G401 (cell line): ENCODE measurements around the gene FAM107B. TPM values are rescaled to one million over a fixed set of nuclear protein-coding genes. Genes with fewer than 3 reads are reported as not detected.

Experiments used
- DNase-seq: peaks from one replicate; pipeline ENCODE4 v3.0.0-alpha.2; 2015; ENCODE audit warnings: low spot score
- in situ Hi-C: cut with HindIII; loops from 2 replicates; pipeline ENCODE4 v1.10.0; 2016; ENCODE audit warnings: low sequenced_read_pairs, mixed read lengths
- total RNA-seq: library from RNA; depleted of rRNA; stranded (reverse); fragments of >200 nt; shearing (Covaris generic); gene quantifications from 2 replicates; pipeline ENCODE4 v1.2.3, GENCODE V29; 2014

FAM107B gene
- total RNA-seq, 1 experiment from 2014 or later = 44.6 TPM

DNA sequence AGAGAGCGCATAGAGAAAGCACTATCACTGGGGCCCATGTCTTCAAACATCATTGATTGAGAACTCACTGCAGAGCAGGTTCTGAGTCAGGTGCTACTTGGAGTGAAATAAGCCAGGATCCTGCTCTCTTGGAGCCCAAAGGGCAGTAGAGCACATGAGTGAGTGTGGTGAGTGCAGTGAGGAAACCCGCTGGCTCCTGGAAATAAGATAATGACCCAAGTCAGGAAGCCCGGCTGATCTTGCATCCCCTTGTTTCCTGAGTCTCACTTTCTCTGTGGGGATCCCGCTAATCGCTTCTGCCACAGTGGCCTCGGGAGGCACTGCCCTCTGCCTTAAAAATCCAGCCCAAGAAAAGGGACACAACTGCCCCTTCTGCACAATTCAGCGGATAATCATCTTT is 7.1 kb upstream of the FAM107B start:
- in situ Hi-C loops = no loop called here
- DNase-seq = no peak

GRCh38 chr10:14779001-14779651 is 4.4 kb upstream of the FAM107B start:
- in situ Hi-C loops = no loop called here
- no peak for DNase-seq

DNA sequence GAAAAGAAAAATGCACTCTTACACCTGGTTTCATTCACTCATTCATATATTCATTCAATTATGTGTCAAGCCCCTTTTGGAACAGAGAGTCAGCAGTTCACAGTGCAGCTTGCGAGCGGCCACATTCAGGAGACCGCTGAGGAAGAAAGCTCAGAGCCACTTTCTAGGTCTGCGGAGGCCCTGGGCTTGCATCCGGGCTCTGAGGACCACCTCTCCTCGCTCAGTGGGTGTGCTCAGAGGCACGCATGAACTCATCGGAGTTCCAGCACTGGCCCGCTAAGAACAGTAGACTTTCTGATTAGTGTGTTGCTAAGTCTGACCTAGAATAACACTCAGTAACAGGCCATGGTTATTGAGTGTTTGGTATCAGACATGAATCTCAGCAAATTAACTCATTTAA is 1.8 kb upstream of the FAM107B start:
- in situ Hi-C loops = no loop called here
- no peak for DNase-seq

GRCh38 chr10:14775656-14776055 is 959 bp upstream of the FAM107B start:
- DNase-seq = no peak
- in situ Hi-C loops = no loop called here

DNA sequence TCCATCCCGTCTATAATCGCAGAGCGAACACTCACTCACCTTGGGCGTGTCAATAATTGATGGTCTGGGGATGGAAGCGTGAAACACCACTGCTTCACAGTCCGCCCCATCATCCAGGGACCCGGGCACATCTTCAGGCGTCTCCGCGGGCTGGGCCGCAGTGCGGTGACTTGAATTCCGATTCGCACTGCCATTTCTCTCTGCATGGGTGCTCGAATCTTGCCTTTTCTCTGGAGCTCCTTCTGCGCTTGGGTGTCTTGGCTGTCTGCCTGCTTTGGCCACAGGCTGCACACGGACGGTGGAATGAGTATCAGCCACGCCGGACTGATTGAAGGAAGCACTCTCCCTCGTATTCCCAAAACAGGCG is 500 bp downstream of the FAM107B start:
- DNase-seq = no peak
- in situ Hi-C loops = no loop called here

DNA sequence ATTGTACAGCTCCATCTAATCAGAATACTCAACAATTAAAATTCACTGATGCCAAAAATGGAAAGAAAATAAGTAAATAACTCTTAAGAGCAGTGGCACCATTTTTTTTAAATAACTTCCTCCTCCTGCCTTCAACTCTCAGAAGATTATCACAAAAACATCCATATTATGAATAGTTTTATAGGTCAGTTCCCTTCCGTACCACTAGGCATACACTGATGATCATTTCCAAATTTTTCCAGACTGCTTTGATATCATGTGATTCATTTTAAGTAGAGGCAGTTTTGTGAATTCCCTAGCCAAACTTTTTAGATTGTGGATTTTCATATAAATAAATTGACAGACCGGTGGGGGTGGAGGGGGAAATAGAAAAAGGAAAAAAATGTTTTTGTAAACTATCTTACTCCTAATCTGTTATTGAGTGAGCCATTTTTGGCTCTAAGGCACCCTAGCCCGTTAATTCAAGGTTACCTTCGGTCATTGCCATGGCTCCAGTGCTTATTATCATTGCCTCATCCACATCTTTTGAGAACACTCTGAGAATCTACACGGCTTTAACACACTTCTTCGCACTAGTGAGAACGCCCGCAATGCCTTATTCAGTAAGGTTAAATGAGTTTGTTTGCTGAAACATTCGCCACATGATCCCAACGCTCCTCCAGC is 1.0 kb downstream of the FAM107B start:
- in situ Hi-C loops = no loop called here
- no peak for DNase-seq

DNA sequence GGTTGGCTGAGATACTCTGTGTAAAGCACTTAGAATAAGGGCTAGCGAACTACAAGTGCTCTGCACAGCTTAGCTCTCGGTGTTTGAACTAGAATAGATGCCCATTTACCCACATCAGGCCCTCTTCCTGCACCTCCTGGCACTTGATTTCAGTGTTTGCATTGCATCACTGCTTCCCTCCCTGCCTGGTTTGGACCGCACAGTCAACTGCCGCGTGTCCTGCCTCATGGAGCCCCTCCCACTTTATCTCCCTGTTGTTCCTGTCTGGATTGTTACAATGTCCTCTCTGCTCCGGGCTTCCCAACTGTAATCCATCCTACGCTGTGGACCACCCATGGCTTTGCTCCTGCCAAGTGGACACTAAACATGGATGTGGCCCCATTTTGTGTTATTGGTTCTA is 2.3 kb downstream of the FAM107B start:
- DNase-seq = no peak
- in situ Hi-C loops = no loop called here

DNA sequence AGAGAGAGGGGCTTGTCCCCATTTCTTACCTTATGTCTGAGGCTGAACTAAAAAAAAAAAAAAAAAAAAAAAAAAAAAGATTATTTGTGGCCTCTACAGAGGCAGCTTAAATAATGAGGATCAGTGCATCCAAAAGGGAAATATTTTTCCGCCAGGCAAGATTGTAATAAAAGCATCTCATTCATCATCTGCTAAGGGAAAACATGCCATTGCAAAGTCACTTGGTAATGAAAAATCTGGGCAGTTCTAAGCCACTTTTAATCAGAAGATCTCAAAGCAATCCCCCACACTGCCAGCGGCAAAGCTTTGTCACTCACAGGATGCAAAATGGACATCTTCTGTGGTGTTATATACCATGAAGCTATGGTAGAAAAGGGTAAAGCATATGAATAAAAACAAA is 3.8 kb downstream of the FAM107B start:
- in situ Hi-C loops = no loop called here
- no peak for DNase-seq

GRCh38 chr10:14761372-14761771 is 13.3 kb downstream of the FAM107B start:
- no peak for DNase-seq
- in situ Hi-C loops = no loop called here

DNA sequence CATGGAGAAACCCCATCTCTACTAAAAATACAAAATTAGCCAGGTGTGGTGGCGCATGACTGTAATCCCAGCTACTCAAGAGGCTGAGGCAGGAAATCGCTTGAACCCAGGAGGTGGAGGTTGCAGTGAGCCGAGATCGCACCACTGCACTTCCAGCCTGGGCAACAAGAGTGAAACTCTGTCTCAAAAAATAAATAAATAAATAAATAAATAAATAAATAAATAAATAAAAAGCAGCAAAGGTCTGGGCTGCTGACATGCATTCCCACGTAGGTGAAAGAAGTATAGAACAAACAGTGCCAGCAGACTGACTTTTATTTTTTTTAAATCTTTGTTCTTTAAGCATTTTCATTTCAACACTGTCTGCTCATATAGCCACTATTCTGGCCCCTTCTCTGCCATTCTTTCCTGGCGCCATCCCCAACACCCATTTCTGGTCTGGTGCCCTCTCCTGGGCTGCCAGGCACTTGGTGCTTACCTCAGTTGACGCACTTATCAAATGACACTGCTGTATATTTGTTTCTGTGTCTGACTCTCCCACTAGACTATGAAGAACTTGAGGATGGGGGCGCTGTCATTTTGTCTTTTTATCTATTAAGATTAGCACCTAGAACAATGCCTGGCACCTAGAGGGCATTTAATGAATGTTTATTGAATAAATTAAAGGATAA is 15.6 kb downstream of the FAM107B start:
- in situ Hi-C loops = no loop called here
- DNase-seq = no peak

DNA sequence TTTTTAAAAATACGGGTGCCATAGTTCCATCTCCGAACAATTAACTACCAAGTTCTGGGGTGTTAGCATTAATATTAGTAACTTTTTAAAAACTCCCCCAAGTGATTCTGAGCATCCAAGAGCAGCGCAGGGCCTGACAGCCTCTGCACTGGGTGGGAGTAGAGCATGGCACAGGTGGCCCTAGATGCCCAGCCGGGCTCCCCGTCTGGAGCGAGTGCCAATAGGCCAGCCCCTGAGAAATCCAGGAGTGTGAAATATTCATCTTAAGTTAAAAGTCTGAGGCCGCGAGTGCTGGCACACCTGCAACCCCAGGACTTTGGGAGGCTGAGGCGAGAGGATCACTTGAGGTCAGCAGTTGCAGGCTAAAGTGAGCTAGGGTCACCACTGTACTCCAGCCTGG is 16.2 kb downstream of the FAM107B start:
- in situ Hi-C loops = no loop called here
- no peak for DNase-seq

- in situ Hi-C loops = no loop called here
- no peak for DNase-seq
Measured at GRCh38 chr10:14757986-14758385, 16.7 kb downstream of the FAM107B start.

GRCh38 chr10:14757394-14757793 is 17.3 kb downstream of the FAM107B start:
- in situ Hi-C loops = no loop called here
- no peak for DNase-seq

DNA sequence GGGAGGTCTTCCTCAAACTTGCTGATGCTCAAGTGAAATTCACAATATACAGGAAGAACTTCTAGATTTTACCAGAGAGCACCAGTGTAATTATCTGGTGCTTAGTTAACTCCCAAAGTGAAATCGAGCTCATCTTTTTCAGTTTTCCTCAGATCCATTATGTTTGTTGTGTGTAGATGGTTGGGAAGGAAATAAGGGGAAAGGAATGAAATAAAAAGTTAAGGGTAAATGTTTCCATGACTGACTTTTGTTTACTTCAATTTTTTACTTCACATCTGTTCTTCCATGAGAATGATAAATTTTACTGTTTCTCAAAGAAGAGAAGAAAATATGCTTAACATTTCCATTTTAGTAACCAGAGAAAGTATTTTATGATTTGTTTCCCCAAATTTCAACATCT is 21.3 kb downstream of the FAM107B start:
- in situ Hi-C loops = no loop called here
- no peak for DNase-seq

GRCh38 chr10:14751921-14752320 is 22.8 kb downstream of the FAM107B start:
- peak; percentile 97 for DNase-seq
- in situ Hi-C loops = no loop called here

GRCh38 chr10:14751014-14751896 is 23.4 kb downstream of the FAM107B start:
- in situ Hi-C loops = no loop called here
- peak; percentile 52 for DNase-seq

- peak; percentile 84 for DNase-seq
- in situ Hi-C loops = no loop called here
Measured at GRCh38 chr10:14749070-14749809, 25.5 kb downstream of the FAM107B start.

- in situ Hi-C loops = no loop called here
- no peak for DNase-seq
Measured at GRCh38 chr10:14748441-14748840, 26.3 kb downstream of the FAM107B start.

DNA sequence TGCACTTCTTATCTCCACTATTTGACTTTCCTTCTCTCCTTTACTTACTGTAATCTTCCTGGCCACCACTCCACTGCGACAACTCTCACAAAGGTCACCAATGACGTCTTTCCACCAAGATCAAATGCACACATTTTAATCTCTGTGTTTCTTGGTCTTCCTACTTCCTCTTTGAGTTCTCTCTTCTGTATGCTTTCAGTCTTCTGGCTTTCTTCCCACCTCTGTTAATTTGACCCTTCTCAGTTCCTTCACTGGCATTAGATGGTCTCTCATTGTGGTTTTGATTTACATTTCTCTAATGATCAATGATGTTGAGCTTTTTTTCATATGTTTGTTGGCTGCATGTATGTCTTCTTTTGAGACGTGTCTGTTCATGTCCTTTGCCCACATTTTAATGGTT is 31.9 kb downstream of the FAM107B start:
- no peak for DNase-seq
- in situ Hi-C loops = no loop called here
